Measurements from ENCODE around the gene RGL1.

GRCh38 chr1:183934314-183934713 lies 129.4 kb downstream of the RGL1 start:
- TF ChIP-seq CTCF (IDR thresholded peaks at IDR 0.05), result no peak
- TF ChIP-seq POLR2AphosphoS5 (IDR thresholded peaks at IDR 0.05), result no peak
